Measurements from ENCODE around the gene NOS1AP. TPM values are rescaled to one million over a fixed set of nuclear protein-coding genes. Genes with fewer than 3 reads are reported as not detected.

NOS1AP gene
- polyA plus RNA-seq, 3 donors = 0.12 TPM; not detected in 2

- no peak for TF ChIP-seq CTCF (IDR thresholded peaks at IDR 0.05)
- Histone ChIP-seq H3K36me3 (replicated peaks in 1 of 2; ENCODE audit: control insufficient read depth in 1 of 2, insufficient read depth in 2 of 2, low read length in 2 of 2) (no peaks in the 10 kb centered on the region), H3K9me3 (replicated peaks in 1 of 2; ENCODE audit: control insufficient read depth in 1 of 2, insufficient read depth in 1 of 2, low read length in 2 of 2) (no peaks in the 10 kb centered on the region), H3K79me2 (ENCODE audit: insufficient read depth, low read length) (no peaks in the 10 kb centered on the region), H3K4me1 (ENCODE audit: control insufficient read depth in 1 of 2, insufficient read depth in 2 of 2, low read length in 2 of 2) (no peaks in the 10 kb centered on the region), H3K4me2 (replicated peaks; ENCODE audit: extremely low read depth, low read length, poor library complexity, severe bottlenecking) (no peak overlapping the region), H3K4me3 (replicated peaks in 1 of 3; ENCODE audit: low read depth in 2 of 3, low read length in 3 of 3) (no peak overlapping the region), H4K20me1 (ENCODE audit: insufficient read depth, low read length) (no peaks in the 10 kb centered on the region), H3K9ac (ENCODE audit: insufficient read depth, low read length, poor library complexity, severe bottlenecking) (no peak overlapping the region), H3K27ac (ENCODE audit: low read depth in 1 of 2, low read length in 2 of 2) (no peak overlapping the region), H3K27me3 (ENCODE audit: control insufficient read depth in 2 of 2, insufficient read depth in 2 of 2, low read length in 2 of 2) (no peaks in the 10 kb centered on the region), H2AFZ (ENCODE audit: insufficient read depth, low read depth, low read length, poor library complexity, severe bottlenecking) (no peak overlapping the region)
- no peaks in the 10 kb centered on the region for H3K36me3 Mint-ChIP-seq
- H3K4me3 Mint-ChIP-seq = no peak overlapping the region
- no peak for DNase-seq
- no peaks in the 10 kb centered on the region for H3K4me1 Mint-ChIP-seq
- 100% methylated on average over 2 of the region's 4 CpGs for WGBS (ENCODE audit: insufficient coverage)
- no peaks in the 10 kb centered on the region for H3K9me3 Mint-ChIP-seq
- H3K27me3 Mint-ChIP-seq (ENCODE audit: low read depth in 3 of 3) = peaks cover 4 to 6% (median 6%) of the 10 kb centered on the region in 3 donors
- no peak overlapping the region for H3K27ac Mint-ChIP-seq
- intact Hi-C loops (cut with micrococcal nuclease) = no loop called here
These were observed 62.2 kb downstream of the NOS1AP start for GRCh38 chr1:162131400-162132321.

GRCh38 chr1:162133566-162133965 lies 64.1 kb downstream of the NOS1AP start:
- Histone ChIP-seq H3K4me1 (ENCODE audit: control insufficient read depth in 1 of 2, insufficient read depth in 2 of 2, low read length in 2 of 2) (no peaks in the 10 kb centered on the region), H3K79me2 (ENCODE audit: insufficient read depth, low read length) (no peaks in the 10 kb centered on the region), H3K36me3 (replicated peaks in 1 of 2; ENCODE audit: control insufficient read depth in 1 of 2, insufficient read depth in 2 of 2, low read length in 2 of 2) (no peaks in the 10 kb centered on the region), H3K27me3 (ENCODE audit: control insufficient read depth in 2 of 2, insufficient read depth in 2 of 2, low read length in 2 of 2) (no peaks in the 10 kb centered on the region), H3K9me3 (replicated peaks in 1 of 2; ENCODE audit: control insufficient read depth in 1 of 2, insufficient read depth in 1 of 2, low read length in 2 of 2) (no peaks in the 10 kb centered on the region), H3K27ac (ENCODE audit: low read depth in 1 of 2, low read length in 2 of 2) (no peak overlapping the region), H3K4me2 (replicated peaks; ENCODE audit: extremely low read depth, low read length, poor library complexity, severe bottlenecking) (no peak overlapping the region), H4K20me1 (ENCODE audit: insufficient read depth, low read length) (no peaks in the 10 kb centered on the region), H2AFZ (ENCODE audit: insufficient read depth, low read depth, low read length, poor library complexity, severe bottlenecking) (no peak overlapping the region), H3K4me3 (replicated peaks in 1 of 3; ENCODE audit: low read depth in 2 of 3, low read length in 3 of 3) (no peak overlapping the region), H3K9ac (ENCODE audit: insufficient read depth, low read length, poor library complexity, severe bottlenecking) (no peak overlapping the region)
- TF ChIP-seq CTCF (IDR thresholded peaks at IDR 0.05) = no peak
- H3K9me3 Mint-ChIP-seq = no peaks in the 10 kb centered on the region
- WGBS (ENCODE audit: insufficient coverage) = 64% methylated on average over 2 of the region's 2 CpGs
- intact Hi-C loops (cut with micrococcal nuclease) = no loop called here
- H3K36me3 Mint-ChIP-seq = no peaks in the 10 kb centered on the region
- H3K27me3 Mint-ChIP-seq (ENCODE audit: low read depth in 3 of 3) = peaks cover 5 to 7% (median 6%) of the 10 kb centered on the region in 3 donors
- no peak for DNase-seq
- H3K27ac Mint-ChIP-seq = no peak overlapping the region
- H3K4me3 Mint-ChIP-seq = no peak overlapping the region
- H3K4me1 Mint-ChIP-seq = no peaks in the 10 kb centered on the region
